ENCODE measurements around the gene ATXN1. TPM values are rescaled to one million over a fixed set of nuclear protein-coding genes. Genes with fewer than 3 reads are reported as not detected.

The ATXN1 gene
- total and polyA plus RNA-seq, 2 of the 8 experiments (the other 6 are each of a cell fraction or from before 2014, with no cell fraction given) = 1.6 to 4.0 TPM

- no peak overlapping the region for H3K18ac ChIP-seq (ENCODE audit: extremely low read depth, low read length)
- H4K8ac ChIP-seq (ENCODE audit: extremely low read depth, insufficient read depth, low read length) = no peak overlapping the region
- peaks cover 0 to 6% (median 1%) of the 10 kb centered on the region in 4 experiments; a peak in 3 of 7 replicates for H3K4me1 ChIP-seq (replicated peaks in 1 of 4; ENCODE audit: control insufficient read depth in 3 of 4, insufficient read depth in 4 of 4, low read length in 3 of 4)
- H3K4me2 ChIP-seq (ENCODE audit: insufficient read depth in 1 of 2, low read depth in 2 of 2, low read length in 2 of 2) = no peak overlapping the region
- H3K9ac ChIP-seq (replicated peaks in 1 of 4; ENCODE audit: extremely low read depth in 1 of 4, low read depth in 3 of 4, low read length in 3 of 4) = no peak overlapping the region
- no peak for FAIRE-seq
- no peaks in the 10 kb centered on the region for H3K9me3 ChIP-seq (ENCODE audit: insufficient read depth in 2 of 2, low read depth in 1 of 2, low read length in 1 of 2)
- 79% methylated on average over 4 of the region's 4 CpGs; no CpG with 5 or more reads in 1 of the 2 experiments for WGBS, 2 experiments (ENCODE audit: extremely low coverage in 1 of 2, insufficient coverage in 1 of 2, insufficient read length in 1 of 2, insufficient replicate concordance in 2 of 2, low coverage in 1 of 2, low lambda C conversion rate in 2 of 2, missing lambda C conversion rate in 1 of 2)
- no peak overlapping the region for H3K23ac ChIP-seq (ENCODE audit: insufficient read length)
- H3K27me3 ChIP-seq (replicated peaks in 1 of 4; ENCODE audit: control insufficient read depth in 3 of 4, extremely low read depth in 1 of 4, insufficient read depth in 3 of 4, low read length in 3 of 4) = no peaks in the 10 kb centered on the region
- no peak overlapping the region for H3K56ac ChIP-seq (replicated peaks; ENCODE audit: insufficient read length, low read depth, low read length)
- no peaks in the 10 kb centered on the region for H3K36me3 ChIP-seq (ENCODE audit: control insufficient read depth in 2 of 4, insufficient read depth in 4 of 4, low read length in 3 of 4)
- H3K4me3 ChIP-seq (ENCODE audit: extremely low read depth in 1 of 4, insufficient read depth in 2 of 4, low read depth in 3 of 4, low read length in 4 of 4) = no peak overlapping the region
- H2BK120ac ChIP-seq (replicated peaks; ENCODE audit: low read depth, low read length) = no peak overlapping the region
- ChIA-PET CTCF (ENCODE audit: partially characterized antibody) (no interaction called here), POLR2A (ENCODE audit: partially characterized antibody) (no interaction called here)
- no peak overlapping the region for H2BK15ac ChIP-seq (ENCODE audit: low read length)
- no peak overlapping the region for H2AFZ ChIP-seq (ENCODE audit: low read length)
- no peaks in the 10 kb centered on the region for H3K23me2 ChIP-seq (ENCODE audit: low read depth, low read length)
- TF ChIP-seq KDM1A (IDR thresholded peaks at IDR 0.05; ENCODE audit: borderline replicate concordance, low read length) (no peak), SP1 (IDR thresholded peaks at IDR 0.05; ENCODE audit: low read depth, low read length) (no peak), CHD2 (IDR thresholded peaks at IDR 0.05; ENCODE audit: low read length) (no peak), E2F6 (IDR thresholded peaks at IDR 0.05) (no peak), MAFK (IDR thresholded peaks at IDR 0.05; ENCODE audit: low read depth, low read length) (no peak), YY1 (IDR thresholded peaks at IDR 0.05; ENCODE audit: low read depth, low read length) (no peak), ZNF274 (IDR thresholded peaks at IDR 0.05; ENCODE audit: borderline replicate concordance, extremely low read depth, low read length) (no peak), GTF2F1 (IDR thresholded peaks at IDR 0.05; ENCODE audit: borderline replicate concordance, low read depth, low read length) (no peak)
- H3K4ac ChIP-seq (replicated peaks; ENCODE audit: insufficient read length, low read depth, low read length) = no peak overlapping the region
- H4K91ac ChIP-seq (replicated peaks; ENCODE audit: insufficient read length, low read length) = no peak overlapping the region
- no peaks in the 10 kb centered on the region for H3K79me1 ChIP-seq (ENCODE audit: low read depth, low read length)
- H3K27ac ChIP-seq (ENCODE audit: low read depth, low read length) = no peak overlapping the region
- no peaks in the 10 kb centered on the region for H4K20me1 ChIP-seq (replicated peaks in 1 of 2; ENCODE audit: control insufficient read depth in 1 of 2, insufficient read depth in 2 of 2, low read length in 2 of 2)
- no peak overlapping the region for H2BK20ac ChIP-seq (ENCODE audit: low read length)
- no peak overlapping the region for H3K14ac ChIP-seq (ENCODE audit: insufficient read length)
- no peak overlapping the region for H4K5ac ChIP-seq (ENCODE audit: insufficient read length, low read depth, low read length)
- no peak for DNase-seq (ENCODE audit: low read depth in 1 of 2, low spot score in 2 of 2)
- no peak overlapping the region for H2BK12ac ChIP-seq (ENCODE audit: low read depth, low read length)
- no peak overlapping the region for H2AK5ac ChIP-seq (ENCODE audit: low read depth, low read length)
- H3K79me2 ChIP-seq (ENCODE audit: control insufficient read depth in 1 of 2, insufficient read depth in 2 of 2, low read length in 2 of 2) = 0 out of 4 replicates have a peak, but pooled peaks cover 0 to 3% of the 10 kb centered on the region in 2 experiments
- no peak overlapping the region for H2BK5ac ChIP-seq (ENCODE audit: low read depth, low read length)
These were observed 66.3 kb downstream of the ATXN1 start for GRCh38 chr6:16694781-16695578.
